ENCODE measurements around the gene IGF2. TPM values are rescaled to one million over a fixed set of nuclear protein-coding genes. Genes with fewer than 3 reads are reported as not detected.

IGF2 gene
- total and polyA plus RNA-seq, 2 of the 8 experiments (the other 6 are each of a cell fraction or from before 2014, with no cell fraction given), result 0.74 to 1.5 TPM

DNA sequence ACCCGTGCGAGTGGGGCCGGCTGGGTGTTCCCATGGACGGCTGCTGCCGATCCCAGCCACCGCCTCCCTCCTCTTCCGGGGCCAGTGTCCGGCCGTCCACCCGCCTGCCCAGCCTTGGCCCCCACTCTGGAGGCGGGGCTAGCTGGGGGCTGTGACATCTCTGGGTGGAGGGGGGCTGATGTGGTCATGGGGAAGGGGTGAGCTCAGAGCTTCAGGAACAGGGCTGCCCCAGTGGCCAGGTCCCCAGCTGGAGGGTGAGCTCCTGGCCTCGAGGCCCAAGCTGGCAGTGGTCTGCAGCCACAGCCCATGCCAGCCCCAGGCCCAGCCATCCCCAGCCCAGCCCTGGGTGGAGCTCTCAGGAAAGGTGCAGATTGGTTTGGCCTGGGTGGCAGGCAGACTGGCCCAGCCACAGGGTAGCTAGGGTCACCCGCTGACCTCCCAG, 19.1 kb upstream of the IGF2 start:
- H2AK5ac ChIP-seq (ENCODE audit: low read depth, low read length), result no peak overlapping the region
- CTCF ChIA-PET (ENCODE audit: partially characterized antibody), result interaction anchor here (0.6 to 20.6 kb wide), 19 partner anchors 4 to 506 kb away, joined by 3 to 551 read pairs (median 32); partner anchors contain the start of genes INS, LSP1, MRPL23 and SYT8
- TF ChIP-seq JUN (IDR thresholded peaks at IDR 0.05; ENCODE audit: low read depth, low read length), result no peak
- TF ChIP-seq ASH2L (IDR thresholded peaks at IDR 0.05; ENCODE audit: low read length), result no peak
- no peak for TF ChIP-seq CBX8 (IDR thresholded peaks at IDR 0.05; ENCODE audit: borderline replicate concordance, low read depth, low read length)
- no peak for TF ChIP-seq MAFK (IDR thresholded peaks at IDR 0.05; ENCODE audit: low read depth, low read length)
- TF ChIP-seq HDAC2 (IDR thresholded peaks at IDR 0.05; ENCODE audit: borderline replicate concordance in 1 of 2, low read depth in 2 of 2, low read length in 2 of 2), result no peak
- TF ChIP-seq JUND (IDR thresholded peaks at IDR 0.05; ENCODE audit: low read length), result no peak
- TF ChIP-seq, protein P1, sequence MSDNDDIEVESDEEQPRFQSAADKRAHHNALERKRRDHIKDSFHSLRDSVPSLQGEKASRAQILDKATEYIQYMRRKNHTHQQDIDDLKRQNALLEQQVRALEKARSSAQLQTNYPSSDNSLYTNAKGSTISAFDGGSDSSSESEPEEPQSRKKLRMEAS (IDR thresholded peaks at IDR 0.05), result no peak
- no peak for TF ChIP-seq TAF1 (IDR thresholded peaks at IDR 0.05; ENCODE audit: low read depth, low read length)
- TF ChIP-seq RNF2 (IDR thresholded peaks at IDR 0.05; ENCODE audit: borderline replicate concordance, low read depth, low read length, missing control alignments, poor library complexity, severe bottlenecking), result no peak

More for the DNA sequence above, 19.1 kb upstream of the IGF2 start:
- POLR2A ChIA-PET (ENCODE audit: partially characterized antibody), result interaction anchor here (1.5 kb wide), 1 partner anchor 193 kb away, joined by 3 read pairs; no protein-coding TSS in a partner anchor
- DNase-seq (ENCODE audit: low read depth in 1 of 2, low spot score in 2 of 2) (no peak), FAIRE-seq (no peak)
- Histone ChIP-seq H4K91ac (replicated peaks; ENCODE audit: insufficient read length, low read length) (no peak overlapping the region), H3K27me3 (replicated peaks in 1 of 4; ENCODE audit: control insufficient read depth in 3 of 4, extremely low read depth in 1 of 4, insufficient read depth in 3 of 4, low read length in 3 of 4) (no peaks in the 10 kb centered on the region; a peak in 1 of 7 replicates), H3K18ac (ENCODE audit: extremely low read depth, low read length) (no peak overlapping the region), H3K9ac (replicated peaks in 1 of 4; ENCODE audit: extremely low read depth in 1 of 4, low read depth in 3 of 4, low read length in 3 of 4) (no peak overlapping the region), H3K79me2 (ENCODE audit: control insufficient read depth in 1 of 2, insufficient read depth in 2 of 2, low read length in 2 of 2) (no peaks in the 10 kb centered on the region), H3K79me1 (ENCODE audit: low read depth, low read length) (no peaks in the 10 kb centered on the region), H4K5ac (ENCODE audit: insufficient read length, low read depth, low read length) (no peak overlapping the region), H3K4me1 (replicated peaks in 1 of 4; ENCODE audit: control insufficient read depth in 3 of 4, insufficient read depth in 4 of 4, low read length in 3 of 4) (peaks cover 0 to 2% (median 0%) of the 10 kb centered on the region in 4 experiments; a peak in 1 of 7 replicates), H2BK12ac (ENCODE audit: low read depth, low read length) (no peak overlapping the region), H3K23me2 (ENCODE audit: low read depth, low read length) (no peaks in the 10 kb centered on the region), H3K4me2 (ENCODE audit: insufficient read depth in 1 of 2, low read depth in 2 of 2, low read length in 2 of 2) (no peak overlapping the region), H3K9me3 (ENCODE audit: insufficient read depth in 2 of 2, low read depth in 1 of 2, low read length in 1 of 2) (no peaks in the 10 kb centered on the region), H2BK120ac (replicated peaks; ENCODE audit: low read depth, low read length) (no peak overlapping the region), H3K36me3 (ENCODE audit: control insufficient read depth in 2 of 4, insufficient read depth in 4 of 4, low read length in 3 of 4) (no peaks in the 10 kb centered on the region), H2AFZ (ENCODE audit: low read length) (no peak overlapping the region), H2BK5ac (ENCODE audit: low read depth, low read length) (no peak overlapping the region), H2BK20ac (ENCODE audit: low read length) (no peak overlapping the region), H4K20me1 (replicated peaks in 1 of 2; ENCODE audit: control insufficient read depth in 1 of 2, insufficient read depth in 2 of 2, low read length in 2 of 2) (peaks cover 0 to 3% of the 10 kb centered on the region in 2 experiments), H3K27ac (ENCODE audit: low read depth, low read length) (no peak overlapping the region), H4K8ac (ENCODE audit: extremely low read depth, insufficient read depth, low read length) (peak overlapping the region; percentile 25; the same call in 1 of the 2 replicates), H3K23ac (ENCODE audit: insufficient read length) (no peak overlapping the region), H3K4ac (replicated peaks; ENCODE audit: insufficient read length, low read depth, low read length) (no peak overlapping the region), H3K56ac (replicated peaks; ENCODE audit: insufficient read length, low read depth, low read length) (no peak overlapping the region), H2BK15ac (ENCODE audit: low read length) (no peak overlapping the region), H3K4me3 (ENCODE audit: extremely low read depth in 1 of 4, insufficient read depth in 2 of 4, low read depth in 3 of 4, low read length in 4 of 4) (no peak overlapping the region), H3K14ac (ENCODE audit: insufficient read length) (no peak overlapping the region)
- WGBS, 2 experiments (ENCODE audit: extremely low coverage in 1 of 2, insufficient coverage in 1 of 2, insufficient read length in 1 of 2, insufficient replicate concordance in 2 of 2, low coverage in 1 of 2, low lambda C conversion rate in 2 of 2, missing lambda C conversion rate in 1 of 2), result 97% methylated on average over 6 of the region's 13 CpGs; no CpG with 5 or more reads in 1 of the 2 experiments

Measured in H1 (cell line).